MCF 10A (cell line): ENCODE results near the gene PRKAR1B. TPM values are rescaled to one million over a fixed set of nuclear protein-coding genes. Genes with fewer than 3 reads are reported as not detected.

Experiments used
- BruUV-seq: library from RNA; stranded (reverse); fragments of 400-500 nt; replicated peaks from 2 replicates; lab custom pipeline; 2021; lab: Mats Ljungman, UMichigan
- CTCF ChIA-PET: fragments of 300-600 bp; sonication (Branson Sonifier 250); formaldehyde crosslinking; extraction: SDS; loops from one replicate; lab custom pipeline; 2021; ENCODE audit warnings: antibody characterized with exemption, inconsistent platforms; lab: Yijun Ruan, JAX
- POLR2A ChIA-PET: fragments of 300-600, 350-650 bp; sonication (Branson Sonifier 250); formaldehyde crosslinking; extraction: SDS; loops from one replicate; lab custom pipeline; 2020; ENCODE audit warnings: antibody characterized with exemption, inconsistent platforms; lab: Yijun Ruan, JAX
- DNase-seq: peaks from one replicate; pipeline ENCODE4 v3.0.0-alpha.2; 2018; ENCODE audit not compliant: unreplicated experiment
- H3K27ac Mint-ChIP-seq: one replicate; pipeline ENCODE4 v1.8.0; 2022; ENCODE audit warnings: mild to moderate bottlenecking, low read depth, mixed read lengths; ENCODE audit not compliant: unreplicated experiment
- H3K27me3 Mint-ChIP-seq: one replicate; pipeline ENCODE4 v1.8.0; 2022; ENCODE audit warnings: mixed read lengths; ENCODE audit not compliant: insufficient read depth, unreplicated experiment
- H3K36me3 Mint-ChIP-seq: one replicate; pipeline ENCODE4 v1.8.0; 2022; ENCODE audit warnings: mild to moderate bottlenecking, moderate library complexity, mixed read lengths; ENCODE audit not compliant: insufficient read depth, unreplicated experiment
- H3K4me1 Mint-ChIP-seq: one replicate; pipeline ENCODE4 v1.8.0; 2022; ENCODE audit warnings: mixed read lengths; ENCODE audit not compliant: insufficient read depth, unreplicated experiment
- H3K4me3 Mint-ChIP-seq: one replicate; pipeline ENCODE4 v1.8.0; 2022; ENCODE audit warnings: mild to moderate bottlenecking, moderate library complexity, mixed read lengths; ENCODE audit not compliant: unreplicated experiment
- H3K9me3 Mint-ChIP-seq: one replicate; pipeline ENCODE4 v1.8.0; 2022; ENCODE audit warnings: mixed read lengths; ENCODE audit not compliant: unreplicated experiment
- CTCF ChIP-seq: fragments of 200-600 bp; IDR thresholded peaks from one replicate; pipeline ENCODE4 v1.8.0; 2022; ENCODE audit warnings: antibody characterized with exemption, mild to moderate bottlenecking; ENCODE audit not compliant: unreplicated experiment
- intact Hi-C: fragments of 100-400 bp; cut with micrococcal nuclease; formaldehyde crosslinking; loops from 2 replicates; pipeline ENCODE4 v1.14.1; 2022
- total RNA-seq: library from RNA; stranded (reverse); gene quantifications from 2 replicates; pipeline ENCODE4 v1.2.3, GENCODE V29; 2022

Gene PRKAR1B
- total RNA-seq, 1 experiment from 2014 or later, result 31.5 TPM

GRCh38 chr7:630539-630938, 96.5 kb downstream of the PRKAR1B start:
- intact Hi-C loops, result no loop called here
- POLR2A ChIA-PET, result interaction anchor here (0.6 kb wide), 1 partner anchor 114 kb away, joined by 3 read pairs; no protein-coding TSS in a partner anchor
- Mint-ChIP-seq H3K4me3 (no peak overlapping the region), H3K27me3 (no peaks in the 10 kb centered on the region), H3K9me3 (no peaks in the 10 kb centered on the region), H3K36me3 (peaks cover 5% of the 10 kb centered on the region), H3K27ac (no peak overlapping the region), H3K4me1 (no peaks in the 10 kb centered on the region)
- no TSS peak for BruUV-seq
- no peak for DNase-seq
- TF ChIP-seq CTCF, result no peak
- CTCF ChIA-PET, result interaction anchor here (0.7 kb wide), 1 partner anchor 30 kb away, joined by 4 read pairs; no protein-coding TSS in a partner anchor

GRCh38 chr7:630111-630511, 97.0 kb downstream of the PRKAR1B start:
- CTCF ChIA-PET, result interaction anchor here (0.7 kb wide), 1 partner anchor 30 kb away, joined by 4 read pairs; no protein-coding TSS in a partner anchor
- intact Hi-C loops, result no loop called here
- no TSS peak for BruUV-seq

GRCh38 chr7:628826-629225, 98.3 kb downstream of the PRKAR1B start:
- intact Hi-C loops, result no loop called here
- no peaks in the 10 kb centered on the region for H3K4me1 Mint-ChIP-seq
- TF ChIP-seq CTCF, result no peak
- H3K4me3 Mint-ChIP-seq, result no peak overlapping the region
- H3K36me3 Mint-ChIP-seq, result peaks cover 5% of the 10 kb centered on the region
- H3K27me3 Mint-ChIP-seq, result no peaks in the 10 kb centered on the region
- DNase-seq, result no peak
- no TSS peak for BruUV-seq
- H3K9me3 Mint-ChIP-seq, result no peaks in the 10 kb centered on the region
- ChIA-PET CTCF (no interaction called here), POLR2A (no interaction called here)
- H3K27ac Mint-ChIP-seq, result no peak overlapping the region

More at GRCh38 chr7:630111-630511, 97.0 kb downstream of the PRKAR1B start:
- H3K36me3 Mint-ChIP-seq, result peaks cover 5% of the 10 kb centered on the region
- DNase-seq, result no peak
- H3K27ac Mint-ChIP-seq, result no peak overlapping the region
- POLR2A ChIA-PET, result no interaction called here
- H3K9me3 Mint-ChIP-seq, result no peaks in the 10 kb centered on the region
- no peak overlapping the region for H3K4me3 Mint-ChIP-seq
- no peaks in the 10 kb centered on the region for H3K4me1 Mint-ChIP-seq
- H3K27me3 Mint-ChIP-seq, result no peaks in the 10 kb centered on the region
- TF ChIP-seq CTCF, result no peak

GRCh38 chr7:628402-628763, 98.7 kb downstream of the PRKAR1B start:
- Mint-ChIP-seq H3K27me3 (no peaks in the 10 kb centered on the region), H3K9me3 (no peaks in the 10 kb centered on the region), H3K36me3 (peaks cover 5% of the 10 kb centered on the region), H3K4me1 (no peaks in the 10 kb centered on the region), H3K4me3 (no peak overlapping the region), H3K27ac (no peak overlapping the region)
- CTCF ChIA-PET, result no interaction called here
- no TSS peak for BruUV-seq
- no peak for TF ChIP-seq CTCF
- DNase-seq, result no peak
- intact Hi-C loops, result no loop called here
- POLR2A ChIA-PET, result no interaction called here
